ENCODE data around the gene CARMIL1.

DNA sequence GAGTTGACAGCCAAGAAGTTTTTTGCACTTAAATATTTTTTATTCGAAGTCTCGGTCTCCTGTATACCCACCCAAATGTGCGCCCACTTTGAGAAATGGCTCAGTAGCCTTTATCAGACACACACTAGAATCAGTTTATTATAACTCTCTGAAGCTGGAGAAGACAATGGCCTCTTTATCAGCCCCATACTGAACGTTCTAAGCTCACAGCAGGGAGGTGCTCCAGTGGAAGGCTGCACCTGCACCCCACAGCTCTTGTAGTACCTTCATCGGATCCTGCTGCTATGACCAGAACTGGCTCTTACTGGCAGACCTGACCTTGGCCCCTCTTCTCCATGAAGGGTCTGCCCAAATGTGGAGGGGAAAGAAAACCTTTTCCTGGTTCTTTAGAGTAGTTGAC, 207.8 kb downstream of the CARMIL1 start:
- no peak for TF ChIP-seq POLR2A (IDR thresholded peaks at IDR 0.05)
- TF ChIP-seq, protein P1, sequence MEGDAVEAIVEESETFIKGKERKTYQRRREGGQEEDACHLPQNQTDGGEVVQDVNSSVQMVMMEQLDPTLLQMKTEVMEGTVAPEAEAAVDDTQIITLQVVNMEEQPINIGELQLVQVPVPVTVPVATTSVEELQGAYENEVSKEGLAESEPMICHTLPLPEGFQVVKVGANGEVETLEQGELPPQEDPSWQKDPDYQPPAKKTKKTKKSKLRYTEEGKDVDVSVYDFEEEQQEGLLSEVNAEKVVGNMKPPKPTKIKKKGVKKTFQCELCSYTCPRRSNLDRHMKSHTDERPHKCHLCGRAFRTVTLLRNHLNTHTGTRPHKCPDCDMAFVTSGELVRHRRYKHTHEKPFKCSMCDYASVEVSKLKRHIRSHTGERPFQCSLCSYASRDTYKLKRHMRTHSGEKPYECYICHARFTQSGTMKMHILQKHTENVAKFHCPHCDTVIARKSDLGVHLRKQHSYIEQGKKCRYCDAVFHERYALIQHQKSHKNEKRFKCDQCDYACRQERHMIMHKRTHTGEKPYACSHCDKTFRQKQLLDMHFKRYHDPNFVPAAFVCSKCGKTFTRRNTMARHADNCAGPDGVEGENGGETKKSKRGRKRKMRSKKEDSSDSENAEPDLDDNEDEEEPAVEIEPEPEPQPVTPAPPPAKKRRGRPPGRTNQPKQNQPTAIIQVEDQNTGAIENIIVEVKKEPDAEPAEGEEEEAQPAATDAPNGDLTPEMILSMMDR (IDR thresholded peaks at IDR 0.05), result no peak

Measured in heart left ventricle (tissue), 13 donors.